Tibial nerve (tissue), 4 donors: ENCODE measurements around the gene CXXC5. TPM values are rescaled to one million over a fixed set of nuclear protein-coding genes. Genes with fewer than 3 reads are reported as not detected.

Experiments used
- DNase-seq, 2 donors: peaks; one replicate each; pipeline ENCODE4 v3.0.0-alpha.2; 2019; ENCODE audit warnings: low spot score in 2 of 2
- H3K27ac ChIP-seq, 4 donors: fragments of 200-600 bp; sonication (generic) in 3 of 4; one replicate each; pipeline ENCODE4 v1.5.1; 2017 to 2019; ENCODE audit warnings: mild to moderate bottlenecking in 1 of 4
- H3K27me3 ChIP-seq, 2 donors: fragments of 200-600 bp; sonication (generic) in 1 of 2; one replicate each; pipeline versions ENCODE4 v1.5.1 to v1.6.0; 2017 to 2019
- H3K36me3 ChIP-seq, 3 donors: fragments of 200-600 bp; sonication (generic); one replicate each; pipeline ENCODE4 v1.5.1; 2018 to 2019
- H3K4me1 ChIP-seq, 4 donors: fragments of 200-600 bp; sonication (generic) in 3 of 4; one replicate each; pipeline ENCODE4 v1.5.1; 2017 to 2019
- H3K4me3 ChIP-seq, 4 donors: fragments of 200-600 bp; sonication (generic) in 3 of 4; one replicate each; pipeline ENCODE4 v1.5.1; 2017 to 2019; ENCODE audit warnings: mild to moderate bottlenecking in 1 of 4, moderate library complexity in 1 of 4
- H3K9me3 ChIP-seq, 4 donors: fragments of 200-600 bp; sonication (generic) in 3 of 4; one replicate each; pipeline ENCODE4 v1.5.1; 2017 to 2019
- CTCF ChIP-seq, 5 experiments: fragments of 200-600 bp in 3 of 5; fragments of 450-650 bp in 2 of 5; sonication (generic) in 3 of 5; IDR thresholded peaks; one replicate each; pipeline ENCODE4 v1.5.1; 2016 to 2019; ENCODE audit warnings: antibody characterized with exemption in 5 of 5, mild to moderate bottlenecking in 3 of 5, moderate library complexity in 2 of 5
- EP300 ChIP-seq, 2 donors: sonication (generic); formaldehyde crosslinking; IDR thresholded peaks; one replicate each; pipeline ENCODE4 v1.6.1; 2017; ENCODE audit warnings: antibody characterized with exemption in 2 of 2, mild to moderate bottlenecking in 1 of 2
- POLR2A ChIP-seq, 2 donors: fragments of 450-650 bp; IDR thresholded peaks; one replicate each; pipeline ENCODE4 v1.6.1; 2017; ENCODE audit warnings: antibody characterized with exemption in 2 of 2, mild to moderate bottlenecking in 2 of 2, moderate library complexity in 2 of 2
- WGBS, 2 donors: methylation state at CpG; one replicate each; pipeline ENCODE4 v1.1.5; 2018; 5-methylcytosine and 5-hydroxymethylcytosine counted together
- total RNA-seq, 4 donors: library from RNA; depleted of rRNA; stranded (reverse); fragments of >200 nt; gene quantifications; one replicate each; pipeline ENCODE4 v1.1.0, GENCODE V29; 2016

Gene CXXC5
- total RNA-seq, 4 donors from 2014 or later = 45.0 to 80.4 (median 67.0) TPM

DNA sequence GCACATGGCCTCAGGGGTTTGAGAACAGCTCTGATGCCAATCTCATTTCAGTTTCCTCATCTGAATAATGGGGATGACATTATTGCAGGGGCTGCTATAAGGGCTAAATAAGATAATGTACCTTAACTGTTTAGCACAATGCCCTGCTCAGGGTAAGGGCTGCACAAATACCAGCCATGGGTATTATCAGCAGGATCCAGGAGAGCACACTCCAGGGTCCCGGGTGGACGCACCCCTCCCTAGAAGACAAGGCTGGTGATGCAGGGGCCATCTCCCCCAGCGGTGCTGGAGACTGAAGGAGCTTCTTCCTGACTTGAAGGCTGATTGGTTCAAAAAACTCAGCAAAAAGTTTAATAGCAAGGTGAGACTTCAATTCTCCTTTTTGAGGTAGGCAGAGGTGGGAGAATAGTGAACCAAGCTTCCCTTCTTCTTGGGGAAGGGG lies 2.7 kb upstream of the CXXC5 start:
- peaks cover 0 to 51% (median 23%) of the 10 kb centered on the region in 4 donors for H3K4me1 ChIP-seq
- no peak for DNase-seq
- no peaks in the 10 kb centered on the region for H3K27me3 ChIP-seq
- TF ChIP-seq POLR2A (IDR thresholded peaks at IDR 0.05) (no peak), EP300 (IDR thresholded peaks at IDR 0.05) (no peak), CTCF (IDR thresholded peaks at IDR 0.05) (no peak)
- no peak overlapping the region for H3K27ac ChIP-seq
- no peaks in the 10 kb centered on the region for H3K36me3 ChIP-seq
- no peaks in the 10 kb centered on the region for H3K9me3 ChIP-seq
- H3K4me3 ChIP-seq = no peak overlapping the region
- WGBS, 2 donors = 82 to 97% methylated on average over 3 of the region's 3 CpGs

- Histone ChIP-seq H3K9me3 (no peaks in the 10 kb centered on the region), H3K4me1 (peaks cover 0 to 54% (median 30%) of the 10 kb centered on the region in 4 donors), H3K27me3 (no peaks in the 10 kb centered on the region), H3K36me3 (no peaks in the 10 kb centered on the region), H3K27ac (no peak overlapping the region), H3K4me3 (no peak overlapping the region)
- TF ChIP-seq POLR2A (IDR thresholded peaks at IDR 0.05) (no peak), CTCF (IDR thresholded peaks at IDR 0.05) (no peak), EP300 (IDR thresholded peaks at IDR 0.05) (no peak)
- DNase-seq = no peak
- WGBS, 2 donors = 91 to 93% methylated on average over 3 of the region's 3 CpGs
Measured at GRCh38 chr5:139646111-139646510, 2.0 kb upstream of the CXXC5 start.

- Histone ChIP-seq H3K9me3 (no peaks in the 10 kb centered on the region), H3K4me3 (peak overlapping the region in 3 of 4 donors; percentile 66 to 92 (median 84)), H3K27me3 (no peaks in the 10 kb centered on the region), H3K36me3 (no peaks in the 10 kb centered on the region), H3K4me1 (peaks cover 0 to 60% (median 37%) of the 10 kb centered on the region in 4 donors), H3K27ac (peak overlapping the region in 3 of 4 donors; percentile 21 to 98 (median 91))
- 14 to 31% methylated on average over 12 to 19 of the region's 25 CpGs for WGBS, 2 donors
- no peak for DNase-seq
- TF ChIP-seq POLR2A (IDR thresholded peaks at IDR 0.05) (no peak), EP300 (IDR thresholded peaks at IDR 0.05) (no peak)
Measured at GRCh38 chr5:139646912-139647505, 1.1 kb upstream of the CXXC5 start.

- Histone ChIP-seq H3K36me3 (no peaks in the 10 kb centered on the region), H3K9me3 (no peaks in the 10 kb centered on the region), H3K4me1 (peaks cover 0 to 60% (median 41%) of the 10 kb centered on the region in 4 donors), H3K27me3 (no peaks in the 10 kb centered on the region), H3K4me3 (peak overlapping the region; percentile 66 to 92 (median 88)), H3K27ac (peak overlapping the region; percentile 87 to 98 (median 90))
- TF ChIP-seq EP300 (IDR thresholded peaks at IDR 0.05) = no peak
- no peak for TF ChIP-seq POLR2A (IDR thresholded peaks at IDR 0.05)
- no peak for TF ChIP-seq CTCF (IDR thresholded peaks at IDR 0.05)
- WGBS, 2 donors = 14 to 19% methylated on average over 36 to 45 of the region's 46 CpGs
- no peak for DNase-seq
Measured at GRCh38 chr5:139647506-139648204, 494 bp upstream of the CXXC5 start.

DNA sequence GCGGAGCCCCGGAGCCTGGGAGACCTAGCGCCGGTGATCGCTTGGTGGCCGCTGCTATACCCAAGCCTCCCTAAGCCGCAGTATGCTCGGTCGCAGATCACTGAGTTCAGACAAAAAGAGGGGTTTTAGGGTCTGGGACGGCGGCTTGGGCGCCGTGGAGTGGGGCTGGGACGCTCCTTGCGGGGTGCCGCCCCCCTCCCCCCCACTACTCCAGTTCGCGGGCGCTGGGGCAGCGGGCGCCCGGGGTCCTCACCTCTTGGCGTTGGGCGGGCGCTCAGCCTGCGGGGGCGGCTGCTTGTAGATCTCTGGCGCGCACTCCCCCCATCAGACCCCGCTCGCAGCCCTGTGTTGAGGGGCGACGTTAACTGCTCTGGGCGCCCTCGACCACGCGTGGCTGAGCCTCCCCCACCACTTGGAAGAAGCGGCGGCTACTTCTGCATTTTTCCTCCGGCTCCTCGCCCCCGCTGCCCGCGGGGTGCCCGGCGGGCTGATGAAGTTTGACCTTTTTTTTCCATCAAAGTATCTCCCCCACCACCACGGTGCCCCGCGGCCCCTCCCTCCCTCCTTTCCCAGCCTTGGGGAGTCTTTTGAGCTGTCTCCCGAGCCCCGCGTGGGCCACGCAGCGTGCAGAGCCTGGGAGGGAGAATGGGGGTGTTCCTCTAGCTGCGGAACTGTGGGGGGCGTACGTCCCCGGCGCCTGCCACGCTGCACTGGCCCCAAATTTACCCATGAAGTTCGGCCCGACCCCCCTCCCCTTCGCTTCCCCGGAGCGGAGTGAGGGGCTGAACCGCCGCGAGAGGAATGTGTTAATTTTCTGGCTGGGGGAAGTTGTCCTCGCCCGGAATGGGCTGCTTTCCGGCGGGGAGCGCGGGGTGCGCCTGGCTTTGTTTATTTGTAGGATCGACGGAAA lies 1.2 kb downstream of the CXXC5 start:
- peak overlapping the region; percentile 87 to 98 (median 90) for H3K27ac ChIP-seq
- no peak for TF ChIP-seq POLR2A (IDR thresholded peaks at IDR 0.05)
- no peak for TF ChIP-seq EP300 (IDR thresholded peaks at IDR 0.05)
- no peak for TF ChIP-seq CTCF (IDR thresholded peaks at IDR 0.05)
- WGBS, 2 donors = 0 to 1% methylated on average over 33 to 55 of the region's 77 CpGs
- no peaks in the 10 kb centered on the region for H3K36me3 ChIP-seq
- no peak for DNase-seq
- H3K9me3 ChIP-seq = no peaks in the 10 kb centered on the region
- peak overlapping the region; percentile 66 to 92 (median 88) for H3K4me3 ChIP-seq
- H3K4me1 ChIP-seq = peaks cover 5 to 61% (median 50%) of the 10 kb centered on the region in 4 donors
- H3K27me3 ChIP-seq = no peaks in the 10 kb centered on the region
